ENCODE data around the gene THSD7B. TPM values are rescaled to one million over a fixed set of nuclear protein-coding genes. Genes with fewer than 3 reads are reported as not detected.

The THSD7B gene
- total RNA-seq, 1 donor from 2014 or later: not detected

GRCh38 chr2:136770384-136770783, 5.0 kb downstream of the THSD7B start:
- no peak overlapping the region for H3K27ac Mint-ChIP-seq
- H3K9me3 Mint-ChIP-seq: no peaks in the 10 kb centered on the region
- peaks cover 7% of the 10 kb centered on the region for H3K4me1 Mint-ChIP-seq (ENCODE audit: low read depth)
- no peaks in the 10 kb centered on the region for H3K36me3 Mint-ChIP-seq (ENCODE audit: low read depth)
- intact Hi-C loops (cut with micrococcal nuclease): no loop called here
- DNase-seq (ENCODE audit: low spot score): no peak
- no peak overlapping the region for H3K4me3 Mint-ChIP-seq
- peaks cover 24% of the 10 kb centered on the region for H3K27me3 Mint-ChIP-seq (ENCODE audit: insufficient read depth)

GRCh38 chr2:136777391-136777790, 12.0 kb downstream of the THSD7B start:
- intact Hi-C loops (cut with micrococcal nuclease): no loop called here
- Mint-ChIP-seq H3K27ac (no peak overlapping the region), H3K36me3 (ENCODE audit: low read depth) (no peaks in the 10 kb centered on the region), H3K27me3 (ENCODE audit: insufficient read depth) (peaks cover 3% of the 10 kb centered on the region), H3K9me3 (no peaks in the 10 kb centered on the region), H3K4me1 (ENCODE audit: low read depth) (no peaks in the 10 kb centered on the region), H3K4me3 (no peak overlapping the region)
- DNase-seq (ENCODE audit: low spot score): no peak

- Mint-ChIP-seq H3K27ac (no peak overlapping the region), H3K27me3 (ENCODE audit: insufficient read depth) (no peaks in the 10 kb centered on the region), H3K36me3 (ENCODE audit: low read depth) (no peaks in the 10 kb centered on the region), H3K9me3 (no peaks in the 10 kb centered on the region), H3K4me1 (ENCODE audit: low read depth) (no peaks in the 10 kb centered on the region), H3K4me3 (no peak overlapping the region)
- DNase-seq (ENCODE audit: low spot score): no peak
- intact Hi-C loops (cut with micrococcal nuclease): no loop called here
Measured at GRCh38 chr2:136783856-136784255, 18.5 kb downstream of the THSD7B start.

GRCh38 chr2:136785215-136785614, 19.9 kb downstream of the THSD7B start:
- Mint-ChIP-seq H3K9me3 (no peaks in the 10 kb centered on the region), H3K4me3 (no peak overlapping the region), H3K27me3 (ENCODE audit: insufficient read depth) (no peaks in the 10 kb centered on the region), H3K27ac (no peak overlapping the region), H3K4me1 (ENCODE audit: low read depth) (no peaks in the 10 kb centered on the region), H3K36me3 (ENCODE audit: low read depth) (no peaks in the 10 kb centered on the region)
- no peak for DNase-seq (ENCODE audit: low spot score)
- intact Hi-C loops (cut with micrococcal nuclease): no loop called here

GRCh38 chr2:136787970-136788369, 22.6 kb downstream of the THSD7B start:
- no peaks in the 10 kb centered on the region for H3K27me3 Mint-ChIP-seq (ENCODE audit: insufficient read depth)
- intact Hi-C loops (cut with micrococcal nuclease): no loop called here
- no peaks in the 10 kb centered on the region for H3K9me3 Mint-ChIP-seq
- no peaks in the 10 kb centered on the region for H3K36me3 Mint-ChIP-seq (ENCODE audit: low read depth)
- H3K4me3 Mint-ChIP-seq: no peak overlapping the region
- no peaks in the 10 kb centered on the region for H3K4me1 Mint-ChIP-seq (ENCODE audit: low read depth)
- DNase-seq (ENCODE audit: low spot score): no peak
- H3K27ac Mint-ChIP-seq: no peak overlapping the region

GRCh38 chr2:136796339-136796738, 31.0 kb downstream of the THSD7B start:
- no peaks in the 10 kb centered on the region for H3K4me1 Mint-ChIP-seq (ENCODE audit: low read depth)

GRCh38 chr2:136798766-136799165, 33.4 kb downstream of the THSD7B start:
- no peak for DNase-seq (ENCODE audit: low spot score)
- Mint-ChIP-seq H3K27ac (no peak overlapping the region), H3K27me3 (ENCODE audit: insufficient read depth) (no peaks in the 10 kb centered on the region), H3K9me3 (no peaks in the 10 kb centered on the region), H3K4me3 (no peak overlapping the region), H3K36me3 (ENCODE audit: low read depth) (no peaks in the 10 kb centered on the region), H3K4me1 (ENCODE audit: low read depth) (no peaks in the 10 kb centered on the region)
- intact Hi-C loops (cut with micrococcal nuclease): no loop called here

More at GRCh38 chr2:136796339-136796738, 31.0 kb downstream of the THSD7B start:
- H3K27ac Mint-ChIP-seq: no peak overlapping the region
- H3K4me3 Mint-ChIP-seq: no peak overlapping the region
- H3K36me3 Mint-ChIP-seq (ENCODE audit: low read depth): no peaks in the 10 kb centered on the region
- H3K27me3 Mint-ChIP-seq (ENCODE audit: insufficient read depth): no peaks in the 10 kb centered on the region
- no peaks in the 10 kb centered on the region for H3K9me3 Mint-ChIP-seq
- intact Hi-C loops (cut with micrococcal nuclease): no loop called here
- no peak for DNase-seq (ENCODE audit: low spot score)

- H3K9me3 Mint-ChIP-seq: no peaks in the 10 kb centered on the region
- H3K4me3 Mint-ChIP-seq: no peak overlapping the region
- no peaks in the 10 kb centered on the region for H3K4me1 Mint-ChIP-seq (ENCODE audit: low read depth)
- no peaks in the 10 kb centered on the region for H3K27me3 Mint-ChIP-seq (ENCODE audit: insufficient read depth)
- H3K27ac Mint-ChIP-seq: no peak overlapping the region
- DNase-seq (ENCODE audit: low spot score): no peak
- H3K36me3 Mint-ChIP-seq (ENCODE audit: low read depth): no peaks in the 10 kb centered on the region
- intact Hi-C loops (cut with micrococcal nuclease): no loop called here
Measured at GRCh38 chr2:136801661-136802060, 36.3 kb downstream of the THSD7B start.

- no peak overlapping the region for H3K27ac Mint-ChIP-seq
- H3K36me3 Mint-ChIP-seq (ENCODE audit: low read depth): no peaks in the 10 kb centered on the region
- no peaks in the 10 kb centered on the region for H3K4me1 Mint-ChIP-seq (ENCODE audit: low read depth)
- no peak for DNase-seq (ENCODE audit: low spot score)
- H3K9me3 Mint-ChIP-seq: no peaks in the 10 kb centered on the region
- H3K4me3 Mint-ChIP-seq: no peak overlapping the region
- H3K27me3 Mint-ChIP-seq (ENCODE audit: insufficient read depth): no peaks in the 10 kb centered on the region
- intact Hi-C loops (cut with micrococcal nuclease): no loop called here
Measured at GRCh38 chr2:136809998-136810397, 44.7 kb downstream of the THSD7B start.

- Mint-ChIP-seq H3K4me1 (ENCODE audit: low read depth) (no peaks in the 10 kb centered on the region), H3K27ac (no peak overlapping the region), H3K9me3 (no peaks in the 10 kb centered on the region), H3K4me3 (no peak overlapping the region), H3K27me3 (ENCODE audit: insufficient read depth) (no peaks in the 10 kb centered on the region), H3K36me3 (ENCODE audit: low read depth) (no peaks in the 10 kb centered on the region)
- DNase-seq (ENCODE audit: low spot score): no peak
- intact Hi-C loops (cut with micrococcal nuclease): no loop called here
Measured at GRCh38 chr2:136818839-136819238, 53.5 kb downstream of the THSD7B start.

GRCh38 chr2:136823291-136823690, 57.9 kb downstream of the THSD7B start:
- no peak for DNase-seq (ENCODE audit: low spot score)
- intact Hi-C loops (cut with micrococcal nuclease): no loop called here
- Mint-ChIP-seq H3K4me1 (ENCODE audit: low read depth) (no peaks in the 10 kb centered on the region), H3K27ac (no peak overlapping the region), H3K9me3 (no peaks in the 10 kb centered on the region), H3K36me3 (ENCODE audit: low read depth) (no peaks in the 10 kb centered on the region), H3K27me3 (ENCODE audit: insufficient read depth) (no peaks in the 10 kb centered on the region), H3K4me3 (no peak overlapping the region)

- intact Hi-C loops (cut with micrococcal nuclease): no loop called here
- no peaks in the 10 kb centered on the region for H3K4me1 Mint-ChIP-seq (ENCODE audit: low read depth)
Measured at GRCh38 chr2:136828162-136828561, 62.8 kb downstream of the THSD7B start.

GRCh38 chr2:136828774-136829173, 63.4 kb downstream of the THSD7B start:
- H3K4me3 Mint-ChIP-seq: no peak overlapping the region
- H3K9me3 Mint-ChIP-seq: no peaks in the 10 kb centered on the region
- intact Hi-C loops (cut with micrococcal nuclease): no loop called here
- no peaks in the 10 kb centered on the region for H3K36me3 Mint-ChIP-seq (ENCODE audit: low read depth)
- no peaks in the 10 kb centered on the region for H3K27me3 Mint-ChIP-seq (ENCODE audit: insufficient read depth)
- H3K27ac Mint-ChIP-seq: no peak overlapping the region
- no peaks in the 10 kb centered on the region for H3K4me1 Mint-ChIP-seq (ENCODE audit: low read depth)
- no peak for DNase-seq (ENCODE audit: low spot score)

More at GRCh38 chr2:136828162-136828561, 62.8 kb downstream of the THSD7B start:
- no peak for DNase-seq (ENCODE audit: low spot score)
- no peaks in the 10 kb centered on the region for H3K36me3 Mint-ChIP-seq (ENCODE audit: low read depth)
- H3K27me3 Mint-ChIP-seq (ENCODE audit: insufficient read depth): no peaks in the 10 kb centered on the region
- no peak overlapping the region for H3K27ac Mint-ChIP-seq
- H3K9me3 Mint-ChIP-seq: no peaks in the 10 kb centered on the region
- H3K4me3 Mint-ChIP-seq: no peak overlapping the region

- Mint-ChIP-seq H3K4me1 (ENCODE audit: low read depth) (no peaks in the 10 kb centered on the region), H3K36me3 (ENCODE audit: low read depth) (no peaks in the 10 kb centered on the region), H3K9me3 (no peaks in the 10 kb centered on the region), H3K27ac (no peak overlapping the region), H3K4me3 (no peak overlapping the region), H3K27me3 (ENCODE audit: insufficient read depth) (no peaks in the 10 kb centered on the region)
- intact Hi-C loops (cut with micrococcal nuclease): no loop called here
- no peak for DNase-seq (ENCODE audit: low spot score)
Measured at GRCh38 chr2:136844546-136844945, 79.2 kb downstream of the THSD7B start.

All from activated T-helper 1 cell treated with anti-CD3 and anti-CD28 coated beads, Interleukin-12 subunit alpha, Interleukin-12 subunit beta, Interleukin-2, Interleukin-4 antibody, amounts not matched to agents 30 ng/mL and 10 ng/mL and 1 ng/mL, durations not matched to agents 14 hours and 24 hours and 36 hours (primary cell).